ENCODE data around the gene SLC35G2.

- TF ChIP-seq, protein P1, sequence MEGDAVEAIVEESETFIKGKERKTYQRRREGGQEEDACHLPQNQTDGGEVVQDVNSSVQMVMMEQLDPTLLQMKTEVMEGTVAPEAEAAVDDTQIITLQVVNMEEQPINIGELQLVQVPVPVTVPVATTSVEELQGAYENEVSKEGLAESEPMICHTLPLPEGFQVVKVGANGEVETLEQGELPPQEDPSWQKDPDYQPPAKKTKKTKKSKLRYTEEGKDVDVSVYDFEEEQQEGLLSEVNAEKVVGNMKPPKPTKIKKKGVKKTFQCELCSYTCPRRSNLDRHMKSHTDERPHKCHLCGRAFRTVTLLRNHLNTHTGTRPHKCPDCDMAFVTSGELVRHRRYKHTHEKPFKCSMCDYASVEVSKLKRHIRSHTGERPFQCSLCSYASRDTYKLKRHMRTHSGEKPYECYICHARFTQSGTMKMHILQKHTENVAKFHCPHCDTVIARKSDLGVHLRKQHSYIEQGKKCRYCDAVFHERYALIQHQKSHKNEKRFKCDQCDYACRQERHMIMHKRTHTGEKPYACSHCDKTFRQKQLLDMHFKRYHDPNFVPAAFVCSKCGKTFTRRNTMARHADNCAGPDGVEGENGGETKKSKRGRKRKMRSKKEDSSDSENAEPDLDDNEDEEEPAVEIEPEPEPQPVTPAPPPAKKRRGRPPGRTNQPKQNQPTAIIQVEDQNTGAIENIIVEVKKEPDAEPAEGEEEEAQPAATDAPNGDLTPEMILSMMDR (optimal IDR thresholded peaks at IDR 0.05 in 1 of 3, IDR thresholded peaks at IDR 0.05 in 1 of 3, conservative IDR thresholded peaks at IDR 0.05 in 1 of 3; ENCODE audit: extremely low read depth in 1 of 3, insufficient read depth in 2 of 3, low read length in 3 of 3): no peak
- TF ChIP-seq EZH2 (IDR thresholded peaks at IDR 0.05; ENCODE audit: low read length): no peak
Observed at GRCh38 chr3:136852180-136852579, 33.3 kb downstream of the SLC35G2 start.
